ENCODE results near the gene AVP. TPM values are rescaled to one million over a fixed set of nuclear protein-coding genes. Genes with fewer than 3 reads are reported as not detected.

The AVP gene
- total and polyA plus RNA-seq, 9 of the 15 experiments (the other 6 are each of a cell fraction or from before 2014, with no cell fraction given), result not detected

GRCh38 chr20:3077618-3078134 lies 6.8 kb downstream of the AVP start (continued):
- no peak for TF ChIP-seq PBX2 (CRISPR knock-in tag; IDR thresholded peaks at IDR 0.05; ENCODE audit: low read depth)
- TF ChIP-seq PBX2 (tag; conservative IDR thresholded peaks at IDR 0.05; ENCODE audit: low read depth), result no peak
- TF ChIP-seq BRD9 (IDR thresholded peaks at IDR 0.05; ENCODE audit: low read depth, partially characterized antibody), result peak; percentile 48
- no peak for TF ChIP-seq CREB3 (tag; conservative IDR thresholded peaks at IDR 0.05; ENCODE audit: low read depth)
- peak; percentile 49 to 56; a peak in 2 of 4 replicates for TF ChIP-seq KDM1A (IDR thresholded peaks at IDR 0.05)
- no peak for TF ChIP-seq ESRRA (IDR thresholded peaks at IDR 0.05; ENCODE audit: borderline replicate concordance, low read depth)
- 0 out of 2 replicates have a peak, but pooled peaks have one; percentile 46 for TF ChIP-seq POLR2AphosphoS5 (IDR thresholded peaks at IDR 0.05; ENCODE audit: control insufficient read depth, insufficient read depth, low read depth, low read length)
- 0 out of 2 replicates have a peak, but pooled peaks have one; percentile 11 for TF ChIP-seq ZNF24 (IDR thresholded peaks at IDR 0.05)
- no peak for TF ChIP-seq KAT2B (IDR thresholded peaks at IDR 0.05; ENCODE audit: low read depth, low read length)
- TF ChIP-seq NBN (IDR thresholded peaks at IDR 0.05; ENCODE audit: low read depth), result peak; percentile 72; the same call in 1 of the 2 replicates
- TF ChIP-seq DDX20 (tag; IDR thresholded peaks at IDR 0.05; ENCODE audit: low read depth), result no peak
- TF ChIP-seq CAMTA2 (CRISPR knock-in tag; conservative IDR thresholded peaks at IDR 0.05), result no peak
- no peak for TF ChIP-seq ZBTB17 (CRISPR knock-in tag; IDR thresholded peaks at IDR 0.05)
- TF ChIP-seq ZNF239 (CRISPR knock-in tag; IDR thresholded peaks at IDR 0.05), result no peak
- no peak for TF ChIP-seq ZNF444 (CRISPR knock-in tag; IDR thresholded peaks at IDR 0.05)
- TF ChIP-seq ZNF398 (CRISPR knock-in tag; IDR thresholded peaks at IDR 0.05), result no peak
- TF ChIP-seq ADNP (tag; IDR thresholded peaks at IDR 0.05), result peak; percentile 68
- peak; percentile 86 for TF ChIP-seq DACH1 (IDR thresholded peaks at IDR 0.05; ENCODE audit: partially characterized antibody)
- no peak for TF ChIP-seq ZBTB12 (CRISPR knock-in tag; IDR thresholded peaks at IDR 0.05)
- no peak for TF ChIP-seq PRMT5 (CRISPR knock-in tag; IDR thresholded peaks at IDR 0.05)
- no peak for TF ChIP-seq HCFC1 (IDR thresholded peaks at IDR 0.05; ENCODE audit: low read depth, low read length)
- TF ChIP-seq ZNF212 (CRISPR knock-in tag; IDR thresholded peaks at IDR 0.05), result no peak
- TF ChIP-seq TAF1 (IDR thresholded peaks at IDR 0.05; ENCODE audit: control insufficient read depth, extremely low read depth, insufficient read depth, low read length, severe bottlenecking), result no peak

Measured in K562 (cell line).